ENCODE data around the gene ADAM23.

The ADAM23 gene

DNA sequence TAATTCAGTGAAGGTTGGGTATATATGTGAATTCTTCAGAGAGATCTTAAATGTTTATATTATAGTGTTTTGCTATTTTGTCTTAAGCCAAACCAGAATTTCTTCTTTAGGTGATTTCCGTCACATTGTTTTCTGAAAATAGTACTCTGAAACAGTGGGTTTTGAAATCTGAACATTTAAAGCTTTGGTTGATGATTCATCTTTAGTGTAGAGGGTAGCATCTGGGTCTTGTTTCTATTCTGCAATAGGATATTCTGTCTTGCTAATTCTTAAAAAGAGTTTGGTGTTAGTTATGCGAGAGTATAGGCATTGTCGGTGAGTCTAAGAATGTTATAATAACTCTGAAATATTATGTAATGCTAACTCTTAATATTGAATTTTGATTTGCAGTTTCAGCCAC is 129.4 kb downstream of the ADAM23 start:
- DNase-seq, result no peak

DNA sequence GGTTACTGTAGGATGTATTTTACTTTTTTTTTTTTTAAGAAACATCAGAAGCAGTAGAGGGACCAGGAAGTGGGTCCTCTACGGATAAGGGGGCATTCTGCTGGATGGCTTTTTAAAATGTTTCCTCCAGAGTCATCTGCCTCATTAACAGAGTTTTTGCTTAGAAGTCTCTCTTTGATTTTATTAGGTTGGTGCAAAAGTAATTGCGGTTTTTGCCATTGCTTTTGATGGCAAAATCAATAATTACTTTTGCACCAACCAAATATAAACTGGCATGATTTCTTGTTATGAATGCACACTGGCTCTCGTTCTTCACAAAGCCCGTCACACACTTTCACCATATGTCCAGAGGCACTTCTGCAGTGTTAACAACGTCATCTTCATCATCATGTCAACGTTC is 130.5 kb downstream of the ADAM23 start:
- no peak for DNase-seq

DNA sequence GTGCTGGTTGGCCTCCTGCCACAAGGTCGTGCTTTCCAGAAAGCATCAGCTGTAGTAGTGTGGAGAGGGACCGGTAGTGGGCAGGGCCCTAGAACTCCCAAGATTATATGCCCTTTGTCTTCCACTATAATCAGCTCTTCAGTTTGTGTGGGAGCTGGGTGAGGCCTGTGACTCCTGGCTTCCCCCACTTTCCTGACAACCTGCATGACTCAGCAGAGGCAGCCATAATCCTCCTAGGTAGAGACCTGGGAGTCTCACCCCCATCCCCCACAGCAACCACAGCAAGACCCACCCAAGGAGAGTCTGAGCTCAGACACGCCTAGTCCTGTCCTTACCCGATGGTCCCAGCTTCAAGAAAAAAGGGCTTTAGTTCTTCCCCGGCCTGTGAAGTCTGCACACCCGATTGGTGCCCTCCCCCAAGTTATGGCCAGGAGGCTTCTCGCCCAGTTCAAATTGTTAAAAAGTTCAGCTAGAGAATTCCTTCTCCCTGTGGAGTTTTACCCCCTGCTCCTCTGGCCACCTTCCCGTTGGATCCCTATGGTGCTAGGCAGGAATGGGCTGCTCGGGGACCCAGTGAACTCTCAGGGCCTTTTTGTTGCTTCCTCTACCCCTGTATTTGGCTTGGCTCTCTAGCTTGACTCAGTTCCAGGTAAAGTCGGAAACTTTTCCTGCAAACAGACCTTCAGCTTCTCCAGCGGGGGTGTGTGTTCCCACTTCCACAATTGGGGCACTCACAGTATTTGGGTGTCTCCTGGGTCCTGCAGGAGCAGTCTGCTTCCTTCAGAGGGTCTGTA is 141.2 kb downstream of the ADAM23 start:
- DNase-seq, result no peak

DNA sequence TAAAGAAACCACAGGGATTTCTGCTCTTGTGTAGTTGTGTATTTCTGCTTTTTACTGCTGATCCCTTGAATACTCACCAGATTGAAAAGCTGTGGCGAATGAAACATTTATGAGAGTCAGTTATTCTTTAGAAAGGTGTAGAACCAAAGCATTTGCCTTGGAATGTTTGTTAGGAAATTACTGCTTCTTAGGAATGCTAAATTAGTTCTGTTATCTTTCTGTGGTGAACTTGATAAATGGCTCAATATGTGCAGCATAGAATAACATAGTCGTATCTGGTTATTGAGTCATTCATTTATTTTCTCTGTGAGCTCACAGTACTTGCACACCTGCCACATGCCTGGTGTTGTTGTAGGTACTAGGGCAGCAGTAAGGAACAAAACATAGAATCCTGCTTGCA is 142.0 kb downstream of the ADAM23 start:
- no peak for DNase-seq

DNA sequence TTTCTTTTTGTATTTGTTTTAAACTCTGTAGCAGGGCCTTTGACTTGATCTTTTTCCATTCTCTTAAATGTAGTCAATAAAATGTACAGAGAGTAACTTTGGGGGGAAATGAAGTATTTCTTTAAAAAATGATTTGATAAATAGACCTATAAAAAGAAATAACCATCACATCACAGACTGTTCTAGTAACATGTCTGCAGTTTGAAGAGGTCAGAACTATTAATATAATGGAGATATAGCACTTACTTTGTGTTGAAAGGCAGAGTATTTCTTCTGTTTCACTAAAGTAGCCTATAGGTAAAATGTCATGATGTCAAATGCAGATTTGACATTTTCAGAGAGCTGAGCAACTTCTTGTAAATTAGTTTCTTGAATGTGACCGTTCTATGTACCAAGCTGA is 143.3 kb downstream of the ADAM23 start:
- no peak for DNase-seq

DNA sequence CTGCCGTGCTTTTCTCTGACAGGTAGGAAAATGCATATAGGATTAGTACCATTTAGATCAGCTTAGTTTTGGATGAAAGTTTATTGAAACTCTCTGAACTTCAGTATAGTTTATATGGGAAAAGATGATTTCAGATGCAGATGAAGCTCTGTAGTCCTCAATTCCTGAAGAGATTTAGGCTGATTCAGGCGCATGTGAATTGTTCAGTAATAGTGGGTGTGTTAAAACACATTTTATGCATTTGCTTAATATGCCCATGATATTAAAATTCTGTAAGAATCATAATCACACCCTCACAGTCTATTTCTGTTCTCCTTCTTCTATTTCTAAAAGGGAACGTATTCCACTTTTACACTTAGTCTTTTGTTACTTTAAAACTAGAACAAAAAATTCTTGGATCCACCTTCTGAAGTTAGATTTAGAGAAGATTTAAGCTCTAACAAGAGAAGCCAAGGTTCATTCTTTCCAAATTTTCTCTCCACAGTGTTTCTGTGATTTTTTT is 154.4 kb downstream of the ADAM23 start:
- no peak for DNase-seq

DNA sequence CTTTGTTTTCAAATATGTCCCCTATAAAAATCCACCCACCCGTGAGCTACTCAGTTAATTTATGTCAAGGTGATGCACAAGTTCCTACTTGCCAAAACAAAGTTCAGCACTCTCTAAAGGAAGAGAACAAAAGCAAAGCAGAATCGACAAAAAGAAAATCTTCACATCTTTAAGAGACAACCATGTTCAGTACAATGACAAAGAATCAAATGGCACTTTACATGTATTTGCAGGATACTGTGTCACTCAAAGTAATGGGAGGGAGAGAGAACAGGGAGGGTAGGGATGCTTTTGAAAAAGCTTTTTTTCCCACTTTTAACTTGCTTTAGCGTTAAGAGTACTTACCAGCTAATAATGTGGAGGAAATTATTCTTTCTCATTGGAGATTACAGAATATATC is 159.9 kb downstream of the ADAM23 start:
- no peak for DNase-seq

DNA sequence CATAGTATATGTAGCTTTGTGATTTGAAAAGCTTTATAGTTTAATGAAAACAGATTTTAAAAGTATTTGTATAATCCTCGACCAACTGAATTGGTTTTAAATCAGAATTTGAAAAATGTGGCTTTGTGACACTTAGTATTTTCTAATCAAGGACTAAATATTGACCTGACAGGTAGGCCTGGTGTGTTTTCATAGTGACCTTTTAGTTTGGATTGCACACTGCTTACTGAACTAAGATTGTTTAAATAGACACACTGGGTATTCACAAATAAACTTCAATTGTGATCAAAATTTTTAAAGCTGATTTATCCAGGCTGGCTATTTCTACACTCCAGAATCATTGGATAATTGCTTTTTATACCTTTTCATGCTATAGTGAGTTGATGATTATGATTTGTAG is 167.1 kb downstream of the ADAM23 start:
- no peak for DNase-seq

DNA sequence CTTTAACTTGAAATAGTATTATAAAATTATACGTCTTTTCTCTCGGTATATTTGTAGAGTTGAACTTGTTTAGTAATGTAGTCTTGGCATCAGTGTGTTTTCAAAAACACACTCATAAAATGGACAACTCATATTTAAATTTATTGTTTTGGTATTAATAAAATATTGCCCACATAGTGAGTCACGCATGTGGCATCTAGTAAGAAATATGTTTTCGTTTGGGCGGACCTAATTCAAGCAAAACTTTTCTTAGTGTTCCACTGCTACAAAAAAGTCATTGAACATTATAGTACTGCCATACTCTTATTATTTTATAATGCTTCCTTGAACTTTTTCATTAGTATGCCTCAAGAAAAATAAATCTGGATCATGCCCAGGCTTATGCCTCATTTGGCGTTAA is 167.9 kb downstream of the ADAM23 start:
- DNase-seq, result no peak

DNA sequence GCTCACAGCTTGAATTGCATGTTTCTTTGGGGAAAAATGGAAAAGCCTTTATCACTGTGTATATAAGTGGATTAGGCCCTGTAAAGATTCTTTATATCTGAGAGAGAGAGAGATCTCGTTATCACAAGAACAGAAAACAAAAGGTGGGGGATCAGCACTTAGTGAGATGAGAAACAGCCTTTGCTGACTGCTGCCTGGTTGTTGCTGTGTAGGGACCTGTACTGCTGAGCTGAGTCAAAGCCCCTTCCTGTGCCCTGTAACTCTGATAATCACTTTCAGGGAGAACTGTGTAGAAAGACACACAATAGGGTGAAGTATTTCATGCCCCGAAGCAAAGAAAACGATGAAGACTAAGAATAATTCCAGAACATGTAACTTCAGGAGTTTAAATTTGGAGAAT is 168.4 kb downstream of the ADAM23 start:
- no peak for DNase-seq

DNA sequence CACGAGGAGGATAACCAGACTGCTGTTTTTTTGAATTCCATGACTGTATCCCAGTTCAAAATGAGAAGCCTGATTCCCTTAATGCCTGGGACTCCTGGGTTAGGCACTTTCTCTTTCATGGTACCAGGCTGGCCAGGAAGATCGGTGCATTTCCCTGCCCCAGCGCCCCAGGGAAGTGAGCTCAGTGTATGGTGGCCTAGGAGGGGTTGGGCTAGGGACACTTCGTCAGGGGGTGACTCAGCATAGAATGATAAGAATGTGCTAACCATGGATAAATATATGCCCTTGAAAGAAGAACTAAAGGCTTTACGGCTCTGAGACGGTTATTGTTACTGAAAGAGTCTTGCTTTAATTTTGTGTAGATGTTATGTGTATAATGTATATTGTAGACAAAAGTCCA is 171.5 kb downstream of the ADAM23 start:
- no peak for DNase-seq

DNA sequence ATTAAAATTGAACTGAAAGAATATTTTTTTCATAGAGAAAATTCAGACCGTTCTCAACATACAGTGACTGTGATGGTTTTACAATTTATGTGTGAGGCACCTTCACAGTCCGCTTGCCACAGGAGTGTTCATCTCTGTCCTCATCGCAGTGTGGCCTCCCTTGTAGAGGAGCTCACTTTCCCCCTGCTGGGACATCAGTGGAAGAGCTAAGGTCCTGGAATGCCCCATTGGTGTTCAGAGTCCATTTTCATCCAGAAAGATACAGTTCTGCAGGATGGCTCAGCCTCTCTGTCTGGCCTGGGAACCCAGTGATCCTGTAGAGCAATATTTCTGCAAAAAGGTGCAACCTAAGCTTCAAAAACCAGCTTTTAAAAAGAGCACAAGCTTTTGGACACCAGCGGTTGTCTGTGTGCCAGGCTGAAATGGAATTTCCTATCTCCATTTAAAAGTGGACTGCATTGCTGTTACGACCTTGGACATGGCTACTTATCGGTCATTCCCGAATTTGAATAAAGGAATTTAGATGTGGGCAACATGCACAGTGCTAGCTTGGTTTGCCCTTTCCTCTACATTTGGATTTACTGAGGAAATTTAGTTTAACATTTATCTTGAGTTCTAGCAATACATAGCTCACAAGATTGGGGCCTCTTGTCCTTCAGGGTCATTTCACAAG is 172.2 kb downstream of the ADAM23 start:
- no peak for DNase-seq

DNA sequence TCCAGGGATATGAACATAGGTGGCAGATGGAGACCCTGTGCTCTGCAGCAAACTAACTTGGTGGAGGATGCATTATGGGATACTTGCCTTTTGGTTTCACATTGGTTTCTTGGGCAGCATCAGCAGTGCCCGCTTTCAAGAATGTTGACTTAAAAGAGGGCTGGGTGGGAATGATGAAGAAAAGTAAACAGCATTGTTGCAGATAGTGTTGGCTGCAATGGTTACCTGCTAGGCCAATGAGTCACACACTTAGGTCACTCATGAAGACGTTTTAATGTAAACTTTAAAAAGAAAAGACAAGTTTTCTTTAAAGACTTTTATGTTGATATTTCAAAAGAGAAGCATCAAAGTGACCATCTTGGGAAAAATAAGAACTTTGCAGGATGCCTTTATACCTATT is 172.8 kb downstream of the ADAM23 start:
- no peak for DNase-seq

DNA sequence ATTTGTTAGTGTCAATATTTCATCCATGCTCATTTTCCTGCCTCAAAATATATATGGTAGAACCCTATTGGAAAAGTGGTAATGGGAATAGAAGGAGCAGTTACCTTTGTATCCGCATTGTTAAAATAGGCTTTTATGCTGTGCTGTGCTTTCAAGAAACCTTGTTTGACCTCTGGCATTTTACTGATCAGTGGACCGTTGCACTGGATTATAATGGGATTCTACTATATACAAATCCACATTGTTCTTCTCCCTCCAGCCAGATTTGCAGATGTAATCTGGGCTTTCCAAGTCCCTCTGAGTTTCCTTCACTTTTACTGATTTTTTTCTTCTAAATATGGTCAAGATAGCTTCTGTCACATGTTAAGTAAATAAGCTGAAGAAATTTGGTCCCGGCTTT is 175.7 kb downstream of the ADAM23 start:
- DNase-seq, result no peak

DNA sequence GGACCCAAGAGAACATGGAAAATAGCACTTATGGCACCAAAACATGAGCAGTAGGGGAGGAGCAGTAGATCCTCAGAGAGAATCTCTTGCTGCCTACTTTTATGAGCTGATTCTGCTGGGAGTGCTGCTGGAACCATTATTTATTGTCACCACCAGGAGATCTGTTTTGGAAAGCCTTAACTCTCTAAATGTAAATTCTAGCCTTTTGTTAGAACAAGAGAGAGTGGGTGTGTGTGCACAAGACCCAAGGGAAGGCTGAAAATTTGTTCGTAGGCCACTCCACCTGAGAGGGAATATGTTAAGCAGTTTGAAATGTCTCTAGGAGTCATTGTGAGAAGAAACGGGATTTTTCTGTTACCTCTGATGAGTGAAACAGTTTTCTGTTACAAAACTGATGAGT is 182.8 kb downstream of the ADAM23 start:
- no peak for DNase-seq

DNA sequence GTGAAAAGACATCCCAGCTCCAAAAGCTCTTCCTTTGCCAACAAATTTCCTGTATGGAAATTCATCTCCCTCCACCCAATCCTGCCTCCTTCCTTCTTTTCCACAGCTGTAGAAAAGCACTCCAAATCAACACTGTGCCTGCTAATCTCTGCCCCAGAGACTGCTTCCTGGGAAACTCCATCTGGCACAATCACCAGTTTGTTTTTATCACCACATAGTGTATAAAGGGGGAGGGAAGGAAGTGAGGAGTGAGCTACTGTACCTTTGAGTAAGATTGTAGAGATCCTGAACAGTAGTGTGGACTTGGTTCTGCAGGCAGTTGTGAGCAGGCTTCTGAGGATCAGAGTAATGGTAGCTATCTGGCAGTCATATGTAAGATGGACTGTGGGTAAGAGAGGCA is 184.3 kb downstream of the ADAM23 start:
- DNase-seq, result no peak

DNA sequence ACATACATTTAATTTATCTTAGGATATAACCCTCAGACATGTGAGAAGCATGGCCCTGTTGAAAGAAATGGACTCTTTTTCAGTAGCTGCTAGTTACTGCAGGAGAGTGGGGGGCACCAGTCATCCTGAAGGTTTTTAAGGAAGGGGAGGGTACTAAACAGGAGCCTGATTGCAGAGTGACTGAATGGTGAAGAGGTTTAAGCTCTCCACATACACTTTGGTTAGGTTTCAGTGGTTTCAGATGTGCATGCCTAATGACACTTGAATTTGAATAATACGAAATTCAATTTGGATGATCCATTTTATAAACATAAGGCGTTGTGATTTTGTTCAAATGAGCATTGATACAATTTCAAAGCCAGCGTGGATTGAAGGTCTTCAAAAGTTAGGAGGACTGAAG is 188.0 kb downstream of the ADAM23 start:
- DNase-seq, result no peak

DNA sequence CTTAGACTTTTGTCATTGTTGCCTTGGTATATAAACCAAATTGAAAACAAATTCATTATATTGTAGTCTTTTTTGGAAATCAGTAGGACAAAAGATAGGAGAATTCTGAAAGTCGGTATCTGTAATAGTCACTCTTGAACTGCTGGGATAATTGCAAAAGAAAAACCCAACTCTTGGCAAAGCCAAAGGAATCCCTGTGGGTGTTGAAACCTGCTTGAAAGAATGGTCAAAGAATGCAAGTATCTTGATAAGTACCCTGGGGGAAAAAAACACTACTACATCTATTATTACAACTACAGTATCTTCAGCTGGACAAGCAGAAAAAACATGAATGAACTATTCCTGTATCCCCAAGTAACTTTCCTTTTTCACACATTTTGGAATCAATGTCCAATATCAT is 191.7 kb downstream of the ADAM23 start:
- DNase-seq, result no peak

DNA sequence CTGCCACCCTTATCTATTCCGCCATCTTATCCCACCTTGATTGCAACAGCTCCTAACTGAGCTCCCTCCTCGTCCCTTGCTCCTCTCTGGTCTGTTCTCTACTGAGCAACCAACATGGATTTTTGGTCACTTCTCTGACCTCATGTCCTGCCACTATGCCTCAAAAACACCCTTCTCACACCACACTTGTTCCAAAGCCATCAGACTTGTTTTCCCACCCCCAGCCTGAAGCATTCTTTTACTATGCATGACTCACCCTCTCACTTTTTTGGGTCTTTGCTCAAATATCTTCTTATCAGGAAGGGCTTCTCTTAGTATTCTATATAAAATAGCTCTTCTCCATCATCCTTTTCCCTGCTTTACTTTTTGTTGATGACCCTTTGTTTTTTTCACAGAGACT is 196.3 kb downstream of the ADAM23 start:
- no peak for DNase-seq

DNA sequence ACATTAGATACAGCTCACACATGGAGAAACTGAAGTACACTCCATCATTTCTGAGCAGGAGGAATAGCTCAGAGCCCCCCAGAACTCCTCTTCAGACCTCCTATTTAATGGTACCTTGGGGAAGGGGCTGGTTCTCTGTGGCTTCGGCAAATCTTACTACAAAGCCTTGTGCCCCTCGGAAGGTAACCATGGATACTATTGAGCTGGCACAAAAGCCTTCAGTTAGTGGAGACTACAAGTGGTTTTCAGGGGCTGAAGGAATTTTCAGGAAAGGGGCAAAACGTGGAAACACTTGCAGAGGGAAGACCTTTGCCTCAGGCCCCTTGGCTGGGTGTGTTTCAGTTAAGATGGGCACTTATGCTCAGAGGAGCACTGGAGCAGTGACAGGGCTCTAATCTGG is 197.9 kb downstream of the ADAM23 start:
- DNase-seq, result no peak

DNA sequence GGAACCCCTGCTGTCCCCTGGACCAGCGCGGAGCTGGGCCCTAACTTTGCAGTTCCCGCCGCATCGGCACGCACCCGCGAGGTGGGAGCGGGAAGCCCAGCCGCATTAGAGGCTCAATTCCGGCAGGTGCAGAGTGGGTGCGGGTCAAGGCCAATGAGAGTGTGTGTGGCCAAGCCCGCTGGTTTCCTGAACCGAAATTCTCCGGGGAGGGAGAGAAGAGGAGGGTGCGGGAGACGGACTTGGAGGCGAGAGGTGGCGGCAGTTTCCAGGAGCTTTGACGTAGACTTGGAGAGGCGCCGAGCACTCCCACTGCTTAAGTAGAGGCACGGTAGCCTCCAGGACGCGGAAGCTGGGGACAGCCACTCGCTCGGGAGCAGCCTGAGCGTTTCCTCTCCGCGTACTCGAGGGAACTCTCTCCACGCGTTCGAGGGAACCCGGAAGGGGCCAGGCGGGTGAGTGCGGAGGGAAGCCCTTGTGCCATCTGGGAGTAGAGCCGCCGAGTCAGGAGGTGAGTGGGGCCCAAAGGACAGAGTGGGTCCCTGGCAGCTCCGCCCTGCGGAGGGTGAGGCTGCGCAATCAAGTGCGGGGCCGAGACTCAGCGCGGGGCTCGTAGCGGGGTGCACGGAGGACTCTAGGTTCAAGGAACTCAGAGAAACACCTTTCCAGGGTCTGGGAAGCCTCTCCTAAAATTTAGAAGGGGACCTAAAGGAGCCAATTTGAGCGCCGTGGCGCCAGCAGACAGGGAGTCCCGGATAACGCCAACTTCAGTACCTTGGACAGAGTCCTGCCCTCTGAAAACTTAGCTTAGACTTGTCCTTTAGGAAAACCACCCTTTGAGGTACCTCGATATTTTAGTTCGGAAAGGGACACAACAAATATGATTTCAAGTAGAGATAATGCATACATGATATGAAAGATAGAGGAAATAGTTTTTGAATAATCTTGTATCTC is 199.0 kb downstream of the ADAM23 start, which contains the start of gene FAM237A:
Gene FAM237A (plus strand): TSS at position 413 of the 951 bp plus-strand sequence. CDS start 1,750 bp downstream, outside the sequence.
- DNase-seq, result no peak

DNA sequence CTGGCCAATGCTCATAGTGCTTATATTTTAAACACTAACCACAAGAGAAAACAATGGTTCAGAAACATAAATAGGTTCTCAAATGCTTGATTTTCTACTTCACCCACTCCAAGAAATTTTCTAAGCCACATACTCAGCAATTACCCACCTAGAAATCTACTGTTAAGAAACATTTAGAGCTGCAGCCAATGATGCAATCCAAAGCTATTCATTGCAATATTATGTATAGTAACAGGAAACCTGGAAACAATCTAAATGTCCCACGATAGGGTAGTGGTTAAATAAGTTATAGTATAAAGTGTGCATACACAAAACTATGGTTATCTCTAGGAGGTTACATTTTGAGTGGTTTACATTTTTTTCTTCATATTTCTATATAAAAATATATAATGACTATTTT is 204.7 kb downstream of the ADAM23 start:
- DNase-seq, result no peak

DNA sequence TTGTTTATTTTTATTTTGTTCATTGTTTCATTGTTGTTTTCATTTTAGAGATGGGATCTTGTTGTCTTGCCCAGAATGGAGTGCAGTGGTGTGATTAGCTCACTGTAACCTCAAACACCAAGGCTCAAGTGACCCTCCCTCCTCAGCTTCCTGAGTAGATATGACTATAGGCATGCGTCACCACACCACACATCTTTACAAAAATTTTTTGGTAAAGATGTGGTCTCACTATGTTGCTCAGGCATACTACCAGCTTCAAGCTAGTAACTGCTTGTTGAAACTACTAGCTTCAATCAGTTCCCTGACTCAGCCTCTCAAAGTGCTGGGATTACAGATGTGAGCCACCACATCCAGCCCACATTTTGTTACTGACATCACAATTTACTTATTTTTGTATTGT is 213.8 kb downstream of the ADAM23 start:
- no peak for DNase-seq
